A549 (cell line): Measurements from ENCODE around the gene CENPF.
"Not testable (repeated sequence)": the region's sequence is repeated elsewhere in the genome, so short reads cannot be mapped to it uniquely, and the experiment has no call there.

Source experiments
- CBX8 ChIP-seq: fragments of 200-600 bp; sonication (generic); IDR thresholded peaks from 2 replicates; pipeline ENCODE4 v1.6.1; 2016
- CHD2 ChIP-seq: fragments of 150-350 bp; IDR thresholded peaks from 2 replicates; pipeline ENCODE4 v1.6.1; 2014; ENCODE audit warnings: low read length; ENCODE audit not compliant: partially characterized antibody
- ELK1 ChIP-seq: fragments of 150-350 bp; IDR thresholded peaks from 2 replicates; pipeline ENCODE4 v1.6.1; 2014; ENCODE audit warnings: low read depth, mild to moderate bottlenecking, low read length
- JUN ChIP-seq, 2 experiments: fragments of >200 bp; sonication (Bioruptor Twin); formaldehyde crosslinking; IDR thresholded peaks; 2 replicates in 1 of 2; 3 replicates in 1 of 2; pipeline ENCODE4 v1.6.1; 2016 to 2017
- JUNB ChIP-seq: fragments of >200 bp; sonication (Bioruptor Twin); formaldehyde crosslinking; IDR thresholded peaks from 2 replicates; pipeline ENCODE4 v1.6.1; 2016
- MAX ChIP-seq: IDR thresholded peaks from 2 replicates; pipeline ENCODE4 v1.6.1; 2012
- POLR2A ChIP-seq: IDR thresholded peaks from 2 replicates; pipeline ENCODE4 v1.6.1; 2012; ENCODE audit warnings: mild to moderate bottlenecking, low read length
- REST ChIP-seq: fragments of 200-600 bp; sonication (generic); IDR thresholded peaks from 2 replicates; pipeline ENCODE4 v1.6.1; 2016; ENCODE audit warnings: antibody characterized with exemption, mild to moderate bottlenecking, moderate library complexity
- SREBF2 ChIP-seq: fragments of 450-650 bp; IDR thresholded peaks from 2 replicates; pipeline ENCODE4 v1.6.1; 2014; ENCODE audit warnings: mild to moderate bottlenecking, moderate library complexity
- ZFP36 ChIP-seq: fragments of 450-650 bp; IDR thresholded peaks from 2 replicates; pipeline ENCODE4 v1.6.1; 2014; ENCODE audit warnings: borderline replicate concordance; ENCODE audit not compliant: partially characterized antibody
- TF ChIP-seq, protein P1 (sequence below): fragments of 250-450 bp; sonication (Bioruptor Pico); IDR thresholded peaks from 2 replicates; pipeline ENCODE4 v1.5.0; 2021; ENCODE audit warnings: mild to moderate bottlenecking, moderate library complexity, borderline replicate concordance
- TF ChIP-seq, protein P2 (sequence below): fragments of >200 bp; sonication (Bioruptor Twin); formaldehyde crosslinking; IDR thresholded peaks from 3 replicates; pipeline ENCODE4 v1.5.1; 2016

DNA sequence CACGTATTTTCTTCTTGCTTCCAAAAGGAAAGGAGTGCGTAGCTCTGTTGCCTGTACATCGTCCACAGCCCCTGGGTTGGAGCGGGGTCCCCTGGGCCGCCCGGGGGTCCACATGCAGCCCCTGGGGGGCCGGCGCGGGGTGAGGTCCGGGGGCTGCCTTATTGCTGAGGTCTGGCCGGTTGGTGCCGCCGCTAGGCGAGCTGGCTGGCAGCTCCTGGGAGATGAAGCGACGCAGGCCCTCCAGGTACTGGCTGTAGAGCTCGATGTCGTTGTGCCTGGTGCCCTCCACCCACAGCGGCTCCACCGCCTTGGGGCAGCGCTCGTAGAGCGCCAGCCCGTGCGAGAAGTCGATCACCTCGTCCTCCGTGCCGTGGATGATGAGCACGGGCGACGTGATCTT is 2.5 kb downstream of the CENPF start:
- not testable (repeated sequence) for TF ChIP-seq POLR2A; REST; CHD2; CBX8; MAX; JUN (IDR thresholded peaks at IDR 0.05); JUNB; ZFP36; SREBF2; ELK1
- TF ChIP-seq, protein P1, sequence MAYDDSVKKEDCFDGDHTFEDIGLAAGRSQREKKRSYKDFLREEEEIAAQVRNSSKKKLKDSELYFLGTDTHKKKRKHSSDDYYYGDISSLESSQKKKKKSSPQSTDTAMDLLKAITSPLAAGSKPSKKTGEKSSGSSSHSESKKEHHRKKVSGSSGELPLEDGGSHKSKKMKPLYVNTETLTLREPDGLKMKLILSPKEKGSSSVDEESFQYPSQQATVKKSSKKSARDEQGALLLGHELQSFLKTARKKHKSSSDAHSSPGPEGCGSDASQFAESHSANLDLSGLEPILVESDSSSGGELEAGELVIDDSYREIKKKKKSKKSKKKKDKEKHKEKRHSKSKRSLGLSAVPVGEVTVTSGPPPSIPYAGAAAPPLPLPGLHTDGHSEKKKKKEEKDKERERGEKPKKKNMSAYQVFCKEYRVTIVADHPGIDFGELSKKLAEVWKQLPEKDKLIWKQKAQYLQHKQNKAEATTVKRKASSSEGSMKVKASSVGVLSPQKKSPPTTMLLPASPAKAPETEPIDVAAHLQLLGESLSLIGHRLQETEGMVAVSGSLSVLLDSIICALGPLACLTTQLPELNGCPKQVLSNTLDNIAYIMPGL (CRISPR knock-in tag), result not testable (repeated sequence)
- TF ChIP-seq, protein P2, sequence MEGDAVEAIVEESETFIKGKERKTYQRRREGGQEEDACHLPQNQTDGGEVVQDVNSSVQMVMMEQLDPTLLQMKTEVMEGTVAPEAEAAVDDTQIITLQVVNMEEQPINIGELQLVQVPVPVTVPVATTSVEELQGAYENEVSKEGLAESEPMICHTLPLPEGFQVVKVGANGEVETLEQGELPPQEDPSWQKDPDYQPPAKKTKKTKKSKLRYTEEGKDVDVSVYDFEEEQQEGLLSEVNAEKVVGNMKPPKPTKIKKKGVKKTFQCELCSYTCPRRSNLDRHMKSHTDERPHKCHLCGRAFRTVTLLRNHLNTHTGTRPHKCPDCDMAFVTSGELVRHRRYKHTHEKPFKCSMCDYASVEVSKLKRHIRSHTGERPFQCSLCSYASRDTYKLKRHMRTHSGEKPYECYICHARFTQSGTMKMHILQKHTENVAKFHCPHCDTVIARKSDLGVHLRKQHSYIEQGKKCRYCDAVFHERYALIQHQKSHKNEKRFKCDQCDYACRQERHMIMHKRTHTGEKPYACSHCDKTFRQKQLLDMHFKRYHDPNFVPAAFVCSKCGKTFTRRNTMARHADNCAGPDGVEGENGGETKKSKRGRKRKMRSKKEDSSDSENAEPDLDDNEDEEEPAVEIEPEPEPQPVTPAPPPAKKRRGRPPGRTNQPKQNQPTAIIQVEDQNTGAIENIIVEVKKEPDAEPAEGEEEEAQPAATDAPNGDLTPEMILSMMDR, result not testable (repeated sequence)
